HUES6 (cell line): ENCODE results near the gene HSD17B2.

Experiments used
- H3K27ac ChIP-seq: 2 replicates; pipeline ENCODE4 v1.7.0; 2013; ENCODE audit warnings: low read depth, mild to moderate bottlenecking, low read length, inconsistent platforms
- H3K27me3 ChIP-seq: 2 replicates; pipeline ENCODE4 v1.6.1; 2013; ENCODE audit warnings: low read length; ENCODE audit not compliant: control insufficient read depth, insufficient read depth
- H3K36me3 ChIP-seq: 2 replicates; pipeline ENCODE4 v1.6.1; 2013; ENCODE audit warnings: low read length; ENCODE audit not compliant: control insufficient read depth, insufficient read depth
- H3K4me1 ChIP-seq: 2 replicates; pipeline ENCODE4 v1.6.1; 2013; ENCODE audit warnings: low read length; ENCODE audit not compliant: control insufficient read depth, insufficient read depth
- H3K4me3 ChIP-seq: 2 replicates; pipeline ENCODE4 v1.5.1; 2013; ENCODE audit warnings: low read depth, low read length
- H3K9ac ChIP-seq: one replicate; pipeline ENCODE4 v1.6.1; 2013; ENCODE audit warnings: mild to moderate bottlenecking, low read length
- H3K9me3 ChIP-seq: 2 replicates; pipeline ENCODE4 v1.6.1; 2013; ENCODE audit warnings: low read depth, low read length; ENCODE audit not compliant: control insufficient read depth, insufficient read depth

HSD17B2 gene

DNA sequence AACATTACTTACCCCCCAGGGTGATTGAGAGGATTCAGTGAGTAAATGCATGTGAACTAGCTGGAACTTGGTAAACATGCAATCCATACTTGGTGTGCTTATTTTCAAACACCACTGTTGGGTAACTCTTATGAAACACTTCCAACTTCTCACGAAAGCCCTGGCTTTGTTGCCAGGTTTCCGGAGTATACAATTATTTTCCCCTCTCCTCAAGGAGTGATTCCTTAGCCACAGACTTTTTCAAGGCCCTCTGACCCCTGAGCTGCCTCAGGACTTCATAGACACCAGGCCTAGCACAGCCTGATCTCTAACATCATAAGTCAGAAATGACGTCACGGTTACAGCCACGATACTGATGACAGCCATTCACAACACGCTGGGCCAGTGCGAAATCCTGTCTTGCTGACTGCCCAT lies 27.6 kb downstream of the HSD17B2 start:
- Histone ChIP-seq H3K27ac (no peak overlapping the region), H3K36me3 (no peaks in the 10 kb centered on the region), H3K9me3 (no peaks in the 10 kb centered on the region), H3K27me3 (no peaks in the 10 kb centered on the region), H3K9ac (no peak overlapping the region), H3K4me3 (no peak overlapping the region), H3K4me1 (no peaks in the 10 kb centered on the region)

- no peak overlapping the region for H3K4me3 ChIP-seq
- no peaks in the 10 kb centered on the region for H3K27me3 ChIP-seq
- no peaks in the 10 kb centered on the region for H3K4me1 ChIP-seq
- H3K9ac ChIP-seq, result no peak overlapping the region
- no peaks in the 10 kb centered on the region for H3K36me3 ChIP-seq
- no peaks in the 10 kb centered on the region for H3K9me3 ChIP-seq
- H3K27ac ChIP-seq, result no peak overlapping the region
These were observed 28.5 kb downstream of the HSD17B2 start for GRCh38 chr16:82063456-82064082.

DNA sequence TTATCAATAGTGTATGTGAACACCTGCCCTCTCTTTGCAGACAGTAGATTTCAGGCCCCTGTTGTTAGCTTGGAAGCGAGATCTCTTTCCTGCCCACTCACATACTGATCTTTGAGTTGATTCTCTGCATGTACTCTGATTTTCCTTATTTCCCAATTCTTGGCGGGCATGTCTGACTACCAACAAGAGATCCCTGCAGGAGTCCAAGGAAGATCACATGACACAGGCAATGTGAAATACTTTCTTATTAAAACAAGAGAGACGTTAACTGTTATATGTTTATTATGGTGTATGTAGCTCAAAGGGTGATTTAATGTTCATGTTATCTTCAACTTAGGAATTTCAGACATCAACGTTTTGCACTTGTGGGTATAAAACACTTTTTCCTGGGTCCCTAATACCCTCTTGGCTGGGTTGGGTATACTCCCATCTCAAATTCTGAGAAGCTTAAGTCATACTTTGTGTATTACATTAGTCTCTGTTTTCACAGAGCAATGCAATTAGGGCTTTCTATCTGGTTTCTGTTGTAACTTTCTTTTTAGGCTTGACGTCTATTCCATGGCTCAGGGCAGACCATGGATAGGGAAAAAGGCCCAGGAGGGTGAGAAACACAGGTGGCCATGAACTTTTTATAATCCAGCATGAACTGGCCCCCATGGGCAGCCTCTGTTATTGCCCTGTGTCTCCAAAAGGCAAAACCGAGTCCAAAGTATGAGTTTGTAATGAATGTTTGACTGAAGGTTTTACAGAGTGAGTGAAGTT lies 32.2 kb downstream of the HSD17B2 start:
- H3K9me3 ChIP-seq, result no peaks in the 10 kb centered on the region
- H3K9ac ChIP-seq, result no peak overlapping the region
- H3K36me3 ChIP-seq, result no peaks in the 10 kb centered on the region
- H3K4me1 ChIP-seq, result no peaks in the 10 kb centered on the region
- H3K4me3 ChIP-seq, result no peak overlapping the region
- H3K27me3 ChIP-seq, result no peaks in the 10 kb centered on the region
- H3K27ac ChIP-seq, result no peak overlapping the region

DNA sequence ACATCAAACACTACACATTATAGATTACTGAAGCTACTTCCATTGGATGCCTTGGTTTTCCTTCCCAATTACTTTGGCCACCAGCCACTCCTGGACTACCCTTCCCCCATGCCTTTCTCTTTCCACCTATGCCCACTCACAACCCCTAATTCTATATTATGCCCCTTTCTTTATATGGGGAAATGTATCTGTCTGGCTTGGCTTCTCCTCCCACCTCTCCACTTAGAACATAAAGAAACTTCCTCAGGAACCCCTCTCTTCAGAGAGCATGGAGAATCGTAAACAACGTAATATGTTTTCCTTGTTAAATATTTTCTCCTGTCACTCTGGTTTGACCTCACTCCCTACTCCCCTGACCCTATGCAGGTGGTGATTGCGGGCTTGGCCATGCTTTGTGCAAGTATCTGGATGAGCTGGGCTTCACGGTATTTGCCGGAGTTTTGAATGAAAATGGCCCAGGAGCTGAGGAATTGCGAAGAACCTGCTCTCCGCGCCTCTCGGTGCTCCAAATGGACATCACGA lies 32.8 kb downstream of the HSD17B2 start:
- H3K27ac ChIP-seq, result no peak overlapping the region
- no peaks in the 10 kb centered on the region for H3K4me1 ChIP-seq
- H3K9me3 ChIP-seq, result no peaks in the 10 kb centered on the region
- H3K4me3 ChIP-seq, result no peak overlapping the region
- no peaks in the 10 kb centered on the region for H3K27me3 ChIP-seq
- no peaks in the 10 kb centered on the region for H3K36me3 ChIP-seq
- H3K9ac ChIP-seq, result no peak overlapping the region

GRCh38 chr16:82070656-82071369 lies 35.8 kb downstream of the HSD17B2 start:
- no peaks in the 10 kb centered on the region for H3K4me1 ChIP-seq
- H3K27me3 ChIP-seq, result no peaks in the 10 kb centered on the region
- no peak overlapping the region for H3K27ac ChIP-seq
- H3K36me3 ChIP-seq, result no peaks in the 10 kb centered on the region
- no peaks in the 10 kb centered on the region for H3K9me3 ChIP-seq
- no peak overlapping the region for H3K4me3 ChIP-seq
- H3K9ac ChIP-seq, result no peak overlapping the region

GRCh38 chr16:82071421-82071820 lies 36.4 kb downstream of the HSD17B2 start:
- Histone ChIP-seq H3K36me3 (no peaks in the 10 kb centered on the region), H3K27ac (no peak overlapping the region), H3K9me3 (no peaks in the 10 kb centered on the region), H3K4me3 (no peak overlapping the region), H3K27me3 (no peaks in the 10 kb centered on the region), H3K9ac (no peak overlapping the region), H3K4me1 (no peaks in the 10 kb centered on the region)

- H3K27me3 ChIP-seq, result no peaks in the 10 kb centered on the region
- H3K36me3 ChIP-seq, result no peaks in the 10 kb centered on the region
- H3K4me3 ChIP-seq, result no peak overlapping the region
- no peak overlapping the region for H3K9ac ChIP-seq
- no peaks in the 10 kb centered on the region for H3K4me1 ChIP-seq
- H3K27ac ChIP-seq, result no peak overlapping the region
- no peaks in the 10 kb centered on the region for H3K9me3 ChIP-seq
These were observed 37.3 kb downstream of the HSD17B2 start for GRCh38 chr16:82072313-82072712.

- Histone ChIP-seq H3K9me3 (peaks cover 8% of the 10 kb centered on the region), H3K4me1 (no peaks in the 10 kb centered on the region), H3K27ac (no peak overlapping the region), H3K9ac (no peak overlapping the region), H3K27me3 (no peaks in the 10 kb centered on the region), H3K4me3 (no peak overlapping the region), H3K36me3 (no peaks in the 10 kb centered on the region)
These were observed 39.0 kb downstream of the HSD17B2 start for GRCh38 chr16:82074019-82074558.

DNA sequence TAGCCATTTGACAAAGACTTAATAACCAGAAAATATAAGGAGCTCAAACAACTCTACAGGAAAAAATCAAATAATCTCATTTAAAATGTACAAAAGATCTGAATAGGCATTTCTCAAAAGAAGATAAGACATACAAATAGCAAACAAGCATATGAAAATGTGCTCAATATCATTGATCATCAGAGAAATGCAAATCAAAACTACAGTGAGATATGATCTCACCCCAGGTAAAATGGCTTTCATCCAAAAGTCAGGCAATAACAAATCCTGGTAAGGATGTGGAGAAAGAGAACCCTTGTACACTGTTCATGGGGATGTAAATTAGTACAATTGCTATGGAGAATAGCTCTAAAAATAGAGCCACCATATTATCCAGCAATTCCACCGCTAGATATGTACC lies 43.1 kb downstream of the HSD17B2 start:
- Histone ChIP-seq H3K9ac (no peak overlapping the region), H3K9me3 (peaks cover 21% of the 10 kb centered on the region), H3K4me3 (no peak overlapping the region), H3K27me3 (no peaks in the 10 kb centered on the region), H3K36me3 (no peaks in the 10 kb centered on the region), H3K4me1 (no peaks in the 10 kb centered on the region), H3K27ac (no peak overlapping the region)

DNA sequence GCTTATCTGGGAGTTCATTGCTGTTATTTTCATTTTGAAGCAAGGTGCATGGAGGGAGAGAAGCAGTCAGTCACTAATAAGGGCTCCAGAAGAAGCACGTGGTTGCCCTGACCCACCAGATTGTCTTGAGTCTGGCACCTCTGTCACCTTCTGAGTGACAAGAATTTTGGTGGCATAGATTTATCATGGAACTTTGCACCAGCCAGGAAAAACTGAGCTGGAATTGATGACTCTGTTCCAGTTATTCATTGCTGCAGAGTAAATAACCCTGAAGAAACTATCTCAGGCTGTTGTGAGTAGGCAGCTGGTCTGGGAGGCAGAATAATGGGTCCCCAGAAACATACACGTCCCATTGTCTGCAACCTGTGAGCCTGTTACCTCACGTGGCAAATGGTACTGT lies 44.8 kb downstream of the HSD17B2 start:
- H3K4me3 ChIP-seq, result no peak overlapping the region
- H3K27me3 ChIP-seq, result no peaks in the 10 kb centered on the region
- no peak overlapping the region for H3K27ac ChIP-seq
- H3K36me3 ChIP-seq, result no peaks in the 10 kb centered on the region
- peaks cover 21% of the 10 kb centered on the region for H3K9me3 ChIP-seq
- no peaks in the 10 kb centered on the region for H3K4me1 ChIP-seq
- no peak overlapping the region for H3K9ac ChIP-seq

DNA sequence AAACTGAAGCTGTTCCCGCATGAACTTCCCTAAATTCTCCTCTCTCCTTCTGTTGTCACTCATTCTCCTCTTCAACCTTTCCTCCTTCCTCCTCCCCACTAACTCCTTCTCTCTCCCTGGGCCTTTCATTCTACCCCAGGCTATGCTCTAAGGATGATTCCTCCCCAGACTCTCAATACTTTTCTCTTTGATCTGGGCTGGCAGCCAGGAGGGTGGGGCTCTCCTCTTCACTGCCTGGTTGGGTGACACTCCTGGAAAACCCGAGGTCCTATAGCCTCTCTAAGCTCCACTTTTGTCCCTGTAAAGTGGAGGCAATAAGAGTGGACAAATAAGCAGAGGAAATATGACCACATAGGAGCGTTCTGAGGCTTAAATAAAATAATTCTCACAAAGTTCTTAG lies 46.2 kb downstream of the HSD17B2 start:
- Histone ChIP-seq H3K27me3 (no peaks in the 10 kb centered on the region), H3K4me1 (no peaks in the 10 kb centered on the region), H3K27ac (no peak overlapping the region), H3K36me3 (no peaks in the 10 kb centered on the region), H3K9me3 (peaks cover 21% of the 10 kb centered on the region), H3K4me3 (no peak overlapping the region), H3K9ac (no peak overlapping the region)
